PFSK-1 (cell line): Measurements from ENCODE around the gene CACNA1I.

Experiments
- FOXP2 ChIP-seq: optimal IDR thresholded peaks from 2 replicates; pipeline ENCODE3; 2011; ENCODE audit warnings: borderline replicate concordance, control low read depth, inconsistent platforms; ENCODE audit not compliant: insufficient read depth; ENCODE audit errors: extremely low read length, extremely low read depth
- POLR2AphosphoS5 ChIP-seq: IDR thresholded peaks from 2 replicates; pipeline ENCODE4 v1.6.1; 2012; ENCODE audit warnings: low read depth, mild to moderate bottlenecking, control low read depth, low read length, moderate library complexity
- REST ChIP-seq, 2 experiments: IDR thresholded peaks; 2 replicates each; pipeline versions ENCODE4 v1.6.1 to v1.8.0; 2011 to 2012; ENCODE audit warnings: low read depth in 2 of 2, low read length in 2 of 2, control low read depth in 1 of 2, inconsistent platforms in 1 of 2, mild to moderate bottlenecking in 1 of 2, moderate library complexity in 1 of 2; ENCODE audit not compliant: insufficient read depth in 1 of 2
- SIN3A ChIP-seq: IDR thresholded peaks from 2 replicates; pipeline ENCODE4 v1.6.1; 2012; ENCODE audit warnings: mild to moderate bottlenecking, low read length, moderate library complexity, borderline replicate concordance; ENCODE audit not compliant: insufficient read depth
- TAF1 ChIP-seq: IDR thresholded peaks from 2 replicates; pipeline ENCODE4 v1.6.1; 2012; ENCODE audit warnings: low read length, control low read depth, borderline replicate concordance; ENCODE audit not compliant: insufficient read depth

Gene CACNA1I

GRCh38 chr22:39535831-39536449 lies 34.6 kb upstream of the CACNA1I start:
- TF ChIP-seq POLR2AphosphoS5, result no peak
- no peak for TF ChIP-seq FOXP2
- TF ChIP-seq REST (IDR thresholded peaks at IDR 0.05; ENCODE audit: insufficient read depth in 1 of 2, low read depth in 2 of 2, low read length in 2 of 2), result no peak
- TF ChIP-seq TAF1, result no peak
- no peak for TF ChIP-seq SIN3A

- TF ChIP-seq TAF1, result no peak
- no peak for TF ChIP-seq SIN3A
- TF ChIP-seq POLR2AphosphoS5, result no peak
- no peak for TF ChIP-seq FOXP2
- no peak for TF ChIP-seq REST (IDR thresholded peaks at IDR 0.05; ENCODE audit: insufficient read depth in 1 of 2, low read depth in 2 of 2, low read length in 2 of 2)
Measured at GRCh38 chr22:39536711-39537110, 33.8 kb upstream of the CACNA1I start.

GRCh38 chr22:39537975-39538374 lies 32.6 kb upstream of the CACNA1I start:
- TF ChIP-seq FOXP2 (no peak), SIN3A (no peak), REST (IDR thresholded peaks at IDR 0.05; ENCODE audit: insufficient read depth in 1 of 2, low read depth in 2 of 2, low read length in 2 of 2) (no peak), POLR2AphosphoS5 (no peak), TAF1 (no peak)

- TF ChIP-seq POLR2AphosphoS5, result no peak
- no peak for TF ChIP-seq FOXP2
- TF ChIP-seq TAF1, result no peak
- TF ChIP-seq REST (IDR thresholded peaks at IDR 0.05; ENCODE audit: insufficient read depth in 1 of 2, low read depth in 2 of 2, low read length in 2 of 2), result peak; percentile 16 to 54; a peak in 1 of 4 replicates
- no peak for TF ChIP-seq SIN3A
Measured at GRCh38 chr22:39543095-39543494, 27.5 kb upstream of the CACNA1I start.
